HepG2 (cell line): ENCODE data around the gene TRIM44. TPM values are rescaled to one million over a fixed set of nuclear protein-coding genes. Genes with fewer than 3 reads are reported as not detected.
A peak's percentile ranks its signal among the peaks of the same experiment; 100 is the strongest.

Experiments used
- DZIP1 ChIP-seq: sonication (generic); formaldehyde crosslinking; IDR thresholded peaks from 2 replicates; pipeline ENCODE4 v1.5.0; 2020; ENCODE audit warnings: mild to moderate bottlenecking, missing genetic modification reagents
- FOXA3 ChIP-seq: IDR thresholded peaks from 2 replicates; pipeline ENCODE4 v1.6.1; 2016; ENCODE audit warnings: missing genetic modification reagents, missing compliant biosample characterization
- HNF4G ChIP-seq, 2 experiments: sonication (generic) in 1 of 2; formaldehyde crosslinking in 1 of 2; IDR thresholded peaks; 2 replicates each; pipeline versions ENCODE4 v1.4.0 to v1.6.1; 2011 to 2020; ENCODE audit warnings: borderline replicate concordance in 2 of 2, low read depth in 2 of 2, mild to moderate bottlenecking in 2 of 2, low read length in 1 of 2, missing genetic modification reagents in 1 of 2, moderate library complexity in 1 of 2
- MYPOP ChIP-seq: sonication (generic); formaldehyde crosslinking; IDR thresholded peaks from 2 replicates; pipeline ENCODE4 v1.8.1; 2023; ENCODE audit warnings: mild to moderate bottlenecking, moderate library complexity, missing genetic modification reagents
- NCOR1 ChIP-seq: fragments of 200-600 bp; sonication (generic); IDR thresholded peaks from 2 replicates; pipeline ENCODE4 v1.7.0; 2017; ENCODE audit warnings: antibody characterized with exemption, low read length, borderline replicate concordance
- ZFP36L2 ChIP-seq: sonication (generic); formaldehyde crosslinking; IDR thresholded peaks from 2 replicates; pipeline ENCODE4 v1.4.0; 2020; ENCODE audit warnings: missing genetic modification reagents
- ZNF326 ChIP-seq: sonication (generic); formaldehyde crosslinking; IDR thresholded peaks from 2 replicates; pipeline ENCODE4 v1.4.0; 2020; ENCODE audit warnings: missing genetic modification reagents, borderline replicate concordance
- ZNF747 ChIP-seq: sonication (generic); formaldehyde crosslinking; IDR thresholded peaks from 2 replicates; pipeline ENCODE4 v1.8.1; 2023; ENCODE audit warnings: missing genetic modification reagents, mild to moderate bottlenecking, borderline replicate concordance
- ZNF784 ChIP-seq: sonication (generic); formaldehyde crosslinking; IDR thresholded peaks from 2 replicates; pipeline ENCODE4 v1.5.1; 2020; ENCODE audit warnings: missing genetic modification reagents, mild to moderate bottlenecking, borderline replicate concordance
- polyA plus RNA-seq, 8 experiments: library from polyadenylated mRNA; depleted of rRNA in 3 of 8; stranded (reverse) in 7 of 8; unstranded in 1 of 8; fragments of >200 nt; fragmentation: Illumina TruSeq in 4 of 8; extraction: Trizol in 4 of 8; gene quantifications; 2 replicates each; pipeline versions ENCODE4 v1.2.1 to v1.2.3, GENCODE V29; 2011 to 2016; ENCODE audit warnings: low read depth in 4 of 8, missing spikeins in 1 of 8, mixed read lengths in 1 of 8; ENCODE audit not compliant: insufficient read depth in 1 of 8
- total RNA-seq, 5 experiments: library from RNA; depleted of rRNA; stranded (reverse); fragments of >200 nt; fragmentation: Illumina TruSeq; extraction: Trizol; gene quantifications; 2 replicates each; pipeline ENCODE4 v1.2.3, GENCODE V29; 2016; ENCODE audit warnings: low read depth in 1 of 5

The TRIM44 gene
- total and polyA plus RNA-seq, 2 of the 13 experiments (the other 11 are each of a cell fraction or from before 2014, with no cell fraction given) = 22.7 to 50.3 TPM

GRCh38 chr11:35750315-35750714, 87.7 kb downstream of the TRIM44 start (continued):
- no peak for TF ChIP-seq ZNF784 (CRISPR knock-in tag)
- no peak for TF ChIP-seq ZNF747 (CRISPR knock-in tag)
- TF ChIP-seq MYPOP (CRISPR knock-in tag) = no peak
- no peak for TF ChIP-seq DZIP1 (CRISPR knock-in tag)
- peak; percentile 22; the same call in 1 of the 2 replicates for TF ChIP-seq NCOR1
- no peak for TF ChIP-seq ZNF326 (CRISPR knock-in tag)
- TF ChIP-seq FOXA3 (CRISPR knock-in tag) = peak; percentile 40; the same call in 1 of the 2 replicates
- TF ChIP-seq HNF4G (IDR thresholded peaks at IDR 0.05; ENCODE audit: borderline replicate concordance, low read depth, low read length) = peak; percentile 50; the same call in 1 of the 2 replicates
- no peak for TF ChIP-seq HNF4G (CRISPR knock-in tag; IDR thresholded peaks at IDR 0.05; ENCODE audit: borderline replicate concordance, low read depth)
- no peak for TF ChIP-seq ZFP36L2 (CRISPR knock-in tag)
